Measurements from ENCODE around the gene CCDC90B. TPM values are rescaled to one million over a fixed set of nuclear protein-coding genes. Genes with fewer than 3 reads are reported as not detected.

The CCDC90B gene
- polyA plus RNA-seq, 1 of the 3 experiments (the other 2 are of a cell fraction) = 47.9 TPM

DNA sequence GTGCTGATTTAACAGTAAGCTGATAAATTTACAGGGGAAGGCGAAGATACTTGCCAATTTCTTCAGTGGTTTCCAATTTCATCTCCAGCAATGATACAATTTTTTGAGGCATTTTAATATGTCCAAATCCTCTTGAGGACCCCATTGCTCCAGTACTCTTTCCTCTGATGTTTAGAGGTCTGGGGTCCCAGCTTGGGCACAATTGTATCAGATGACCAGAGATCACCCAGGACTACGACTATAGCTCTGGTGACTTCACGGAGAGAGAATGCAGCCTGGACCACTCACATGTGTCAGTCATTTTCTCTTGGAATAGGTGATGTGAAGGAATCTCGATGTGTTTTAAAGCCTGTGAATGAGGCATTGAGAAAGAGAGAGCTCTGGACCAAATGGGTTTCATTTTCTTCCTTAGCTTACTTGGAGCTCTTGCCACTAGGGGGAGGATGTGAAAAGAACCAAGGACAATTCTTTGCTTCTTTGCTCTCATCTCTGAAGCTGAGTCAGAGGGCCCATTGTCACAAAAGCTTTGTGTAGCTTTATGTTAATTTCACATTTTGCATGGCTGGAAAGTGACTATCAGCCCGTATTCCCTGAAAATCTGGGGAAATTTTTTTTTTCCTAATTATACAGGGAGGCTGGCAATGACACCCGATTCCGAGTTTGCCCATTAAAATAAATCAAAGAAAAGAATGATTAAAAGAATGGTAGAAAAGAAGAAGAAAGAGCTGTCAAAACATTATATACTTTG is 6.7 kb upstream of the CCDC90B start:
- Histone ChIP-seq H3K9me2 (no peaks in the 10 kb centered on the region), H3K36me3 (replicated peaks in 1 of 2; ENCODE audit: control insufficient read depth in 1 of 2, insufficient read depth in 2 of 2, low read length in 1 of 2) (no peaks in the 10 kb centered on the region), H3K27me3 (ENCODE audit: insufficient read depth) (no peaks in the 10 kb centered on the region), H2AFZ (ENCODE audit: low read depth) (peak overlapping the region; percentile 63), H3K4me2 (peak overlapping the region; percentile 67), H3K27ac (ENCODE audit: low read depth in 2 of 2, low read length in 1 of 2) (no peak overlapping the region), H3K79me2 (ENCODE audit: insufficient read depth) (no peaks in the 10 kb centered on the region), H3K4me3 (ENCODE audit: low read depth in 2 of 2, low read length in 1 of 2) (peak overlapping the region in 1 of 2 experiments; percentile 40; a peak in 1 of 4 replicates), H3K4me1 (ENCODE audit: control insufficient read depth in 1 of 2, insufficient read depth in 2 of 2, low read depth in 1 of 2, low read length in 1 of 2) (no peaks in the 10 kb centered on the region), H3F3A (replicated peaks; ENCODE audit: insufficient read depth) (no peaks in the 10 kb centered on the region), H3K9ac (no peak overlapping the region), H4K20me1 (ENCODE audit: insufficient read depth) (no peaks in the 10 kb centered on the region), H3K9me3 (no peaks in the 10 kb centered on the region)
- TF ChIP-seq SMC3 (IDR thresholded peaks at IDR 0.05; ENCODE audit: low read depth, low read length) = peak; percentile 81
- TF ChIP-seq, protein P1, sequence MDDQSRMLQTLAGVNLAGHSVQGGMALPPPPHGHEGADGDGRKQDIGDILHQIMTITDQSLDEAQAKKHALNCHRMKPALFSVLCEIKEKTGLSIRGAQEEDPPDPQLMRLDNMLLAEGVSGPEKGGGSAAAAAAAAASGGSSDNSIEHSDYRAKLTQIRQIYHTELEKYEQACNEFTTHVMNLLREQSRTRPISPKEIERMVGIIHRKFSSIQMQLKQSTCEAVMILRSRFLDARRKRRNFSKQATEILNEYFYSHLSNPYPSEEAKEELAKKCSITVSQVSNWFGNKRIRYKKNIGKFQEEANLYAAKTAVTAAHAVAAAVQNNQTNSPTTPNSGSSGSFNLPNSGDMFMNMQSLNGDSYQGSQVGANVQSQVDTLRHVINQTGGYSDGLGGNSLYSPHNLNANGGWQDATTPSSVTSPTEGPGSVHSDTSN (IDR thresholded peaks at IDR 0.05) = no peak
- no peak for TF ChIP-seq EZH2phosphoT487 (IDR thresholded peaks at IDR 0.05; ENCODE audit: borderline replicate concordance, low read depth)
- TF ChIP-seq YY1 (IDR thresholded peaks at IDR 0.05; ENCODE audit: low read depth) = no peak
- TF ChIP-seq, protein P2, sequence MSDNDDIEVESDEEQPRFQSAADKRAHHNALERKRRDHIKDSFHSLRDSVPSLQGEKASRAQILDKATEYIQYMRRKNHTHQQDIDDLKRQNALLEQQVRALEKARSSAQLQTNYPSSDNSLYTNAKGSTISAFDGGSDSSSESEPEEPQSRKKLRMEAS (IDR thresholded peaks at IDR 0.05; ENCODE audit: low read depth) = no peak
- no peak for TF ChIP-seq RFX5 (IDR thresholded peaks at IDR 0.05; ENCODE audit: low read length)
- no peak for TF ChIP-seq ELF1 (IDR thresholded peaks at IDR 0.05)
- TF ChIP-seq RAD21 (IDR thresholded peaks at IDR 0.05; ENCODE audit: low read length) = peak; percentile 73
- no peak for TF ChIP-seq CHD2 (IDR thresholded peaks at IDR 0.05; ENCODE audit: low read length, partially characterized antibody)
- no peak for TF ChIP-seq TEAD4 (IDR thresholded peaks at IDR 0.05; ENCODE audit: borderline replicate concordance, insufficient read depth)
- no peak for TF ChIP-seq TCF12 (IDR thresholded peaks at IDR 0.05)
- TF ChIP-seq, protein P3, sequence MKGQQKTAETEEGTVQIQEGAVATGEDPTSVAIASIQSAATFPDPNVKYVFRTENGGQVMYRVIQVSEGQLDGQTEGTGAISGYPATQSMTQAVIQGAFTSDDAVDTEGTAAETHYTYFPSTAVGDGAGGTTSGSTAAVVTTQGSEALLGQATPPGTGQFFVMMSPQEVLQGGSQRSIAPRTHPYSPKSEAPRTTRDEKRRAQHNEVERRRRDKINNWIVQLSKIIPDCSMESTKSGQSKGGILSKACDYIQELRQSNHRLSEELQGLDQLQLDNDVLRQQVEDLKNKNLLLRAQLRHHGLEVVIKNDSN (IDR thresholded peaks at IDR 0.05; ENCODE audit: borderline replicate concordance, low read depth) = no peak
- no peak for TF ChIP-seq FOSL2 (IDR thresholded peaks at IDR 0.05; ENCODE audit: borderline replicate concordance, low read depth)
- TF ChIP-seq MEF2A (IDR thresholded peaks at IDR 0.05; ENCODE audit: borderline replicate concordance, low read depth) = no peak
- TF ChIP-seq NFIC (IDR thresholded peaks at IDR 0.05; ENCODE audit: borderline replicate concordance) = no peak
- no peak for TF ChIP-seq GABPA (IDR thresholded peaks at IDR 0.05; ENCODE audit: low read depth)
- TF ChIP-seq, protein P4, sequence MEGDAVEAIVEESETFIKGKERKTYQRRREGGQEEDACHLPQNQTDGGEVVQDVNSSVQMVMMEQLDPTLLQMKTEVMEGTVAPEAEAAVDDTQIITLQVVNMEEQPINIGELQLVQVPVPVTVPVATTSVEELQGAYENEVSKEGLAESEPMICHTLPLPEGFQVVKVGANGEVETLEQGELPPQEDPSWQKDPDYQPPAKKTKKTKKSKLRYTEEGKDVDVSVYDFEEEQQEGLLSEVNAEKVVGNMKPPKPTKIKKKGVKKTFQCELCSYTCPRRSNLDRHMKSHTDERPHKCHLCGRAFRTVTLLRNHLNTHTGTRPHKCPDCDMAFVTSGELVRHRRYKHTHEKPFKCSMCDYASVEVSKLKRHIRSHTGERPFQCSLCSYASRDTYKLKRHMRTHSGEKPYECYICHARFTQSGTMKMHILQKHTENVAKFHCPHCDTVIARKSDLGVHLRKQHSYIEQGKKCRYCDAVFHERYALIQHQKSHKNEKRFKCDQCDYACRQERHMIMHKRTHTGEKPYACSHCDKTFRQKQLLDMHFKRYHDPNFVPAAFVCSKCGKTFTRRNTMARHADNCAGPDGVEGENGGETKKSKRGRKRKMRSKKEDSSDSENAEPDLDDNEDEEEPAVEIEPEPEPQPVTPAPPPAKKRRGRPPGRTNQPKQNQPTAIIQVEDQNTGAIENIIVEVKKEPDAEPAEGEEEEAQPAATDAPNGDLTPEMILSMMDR (IDR thresholded peaks at IDR 0.05) = peak; percentile 78
- TF ChIP-seq RXRA (IDR thresholded peaks at IDR 0.05; ENCODE audit: borderline replicate concordance, low read depth) = no peak
- no peak for TF ChIP-seq FOXJ3 (CRISPR knock-in tag; IDR thresholded peaks at IDR 0.05)
- ChIA-PET POLR2A (no interaction called here), CTCF (interaction anchor here (0.7 to 8.2 kb wide), 31 partner anchors 10 to 1225 kb away, joined by 3 to 171 read pairs (median 4); no protein-coding TSS in a partner anchor)
- DNase-seq = peak; percentile 40
- 66% methylated on average over 7 of the region's 7 CpGs for WGBS (ENCODE audit: low lambda C conversion rate)

Measured in SK-N-SH (cell line).